HG03039 (cell line): ENCODE results near the gene NCAPH2.

Experiments used
- ATAC-seq: cut with Tn5 transposase; IDR thresholded peaks from one replicate; pipeline ENCODE4 v1.9.1; 2021; ENCODE audit warnings: mild to moderate bottlenecking, moderate library complexity; ENCODE audit not compliant: unreplicated experiment

NCAPH2 gene

DNA sequence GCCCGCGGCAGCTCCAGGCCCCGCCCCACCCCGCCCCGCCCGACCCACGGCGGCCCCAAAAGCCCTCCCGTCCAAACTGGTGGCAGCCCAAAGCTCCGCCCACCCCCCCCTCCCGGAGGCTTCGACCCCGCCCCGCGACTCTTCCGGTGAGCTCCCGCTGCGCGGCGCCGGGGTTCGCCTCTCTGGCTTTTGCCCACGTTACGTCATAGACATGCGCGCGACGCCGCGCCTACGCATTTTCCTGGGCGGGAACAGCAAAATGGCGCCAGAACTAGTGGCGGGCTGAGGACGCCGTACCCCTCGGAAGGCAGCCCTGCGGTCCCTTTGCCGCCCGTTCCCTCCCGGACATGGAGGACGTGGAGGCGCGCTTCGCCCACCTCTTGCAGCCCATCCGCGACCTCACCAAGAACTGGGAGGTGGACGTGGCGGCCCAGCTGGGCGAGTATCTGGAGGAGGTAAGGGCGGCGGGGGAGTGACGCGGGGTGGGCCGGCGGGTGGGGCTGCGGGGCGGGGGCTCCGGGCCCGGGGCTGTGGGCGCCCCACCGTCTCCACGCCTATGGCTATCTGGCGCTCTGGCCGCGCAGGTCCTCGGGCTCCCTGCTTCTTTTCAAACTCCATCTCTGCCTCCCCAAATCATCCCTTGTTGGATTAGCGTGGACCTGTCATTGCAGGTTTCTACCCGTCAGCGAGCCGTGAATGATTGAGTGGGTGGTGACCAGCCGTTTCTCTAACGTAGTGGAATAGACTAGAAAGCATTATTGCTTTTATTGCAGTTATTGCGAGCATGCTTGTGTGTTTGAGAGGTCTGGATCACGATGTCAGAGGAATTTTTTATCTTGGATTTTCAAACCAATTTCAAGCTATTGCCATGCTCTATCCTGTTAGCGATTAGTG lies at the start of gene NCAPH2:
TSS of gene NCAPH2 (plus strand) at position 234 of the 894 bp plus-strand sequence. CDS start at position 348, 114 bp downstream.
- ATAC-seq = peak; percentile 53

DNA sequence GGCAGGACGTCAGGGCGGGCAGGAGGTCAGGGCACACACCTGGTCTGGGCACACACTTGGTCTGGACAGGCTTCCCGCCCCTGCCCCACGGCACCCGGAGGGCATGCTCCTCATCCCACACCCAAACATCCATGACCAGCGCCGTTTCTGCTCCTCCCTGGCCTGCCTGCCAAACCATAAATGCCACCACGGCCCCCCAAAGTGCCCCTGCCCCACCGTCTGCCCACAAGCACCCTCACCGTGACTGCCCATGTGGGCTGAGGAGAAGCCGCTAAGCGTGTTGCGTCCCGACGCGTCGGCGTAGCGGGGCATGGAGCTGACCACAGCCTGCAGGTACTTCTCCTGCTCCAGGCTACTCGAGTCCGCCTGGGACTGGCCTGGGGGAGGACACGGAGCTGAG lies 49.0 kb upstream of the NCAPH2 start:
- ATAC-seq = no peak

DNA sequence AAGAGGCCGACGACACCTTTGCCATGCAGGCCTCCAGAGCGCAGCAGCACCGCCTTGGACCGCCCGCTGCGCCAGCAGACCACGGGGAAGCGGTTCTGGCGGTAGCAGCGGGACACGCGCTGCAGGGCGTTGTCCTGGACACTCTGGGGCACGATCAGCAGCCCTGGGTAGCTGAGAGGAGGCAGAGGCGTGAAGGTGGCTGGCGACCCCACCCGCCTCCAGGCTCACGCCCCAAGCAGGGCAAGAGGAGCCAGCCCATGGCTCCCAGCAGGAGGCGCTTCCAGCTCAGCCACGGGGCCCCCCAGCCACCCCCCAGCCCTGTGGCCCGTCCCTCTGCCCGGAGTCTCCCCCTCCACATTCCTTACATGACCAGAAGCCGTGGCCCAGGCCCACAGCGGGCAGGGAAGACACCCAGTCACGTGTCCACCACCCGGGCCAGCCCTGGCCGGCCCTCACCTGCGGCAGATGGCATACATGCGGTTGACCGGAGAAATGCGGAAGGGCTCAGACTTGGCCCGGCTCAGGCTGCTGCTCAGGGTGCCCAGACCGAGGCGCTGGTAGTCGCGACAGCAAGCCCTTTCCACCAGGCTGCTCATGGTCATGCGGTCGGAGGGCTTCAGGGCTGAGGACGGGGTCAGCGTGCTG lies 48.4 kb upstream of the NCAPH2 start:
- no peak for ATAC-seq

DNA sequence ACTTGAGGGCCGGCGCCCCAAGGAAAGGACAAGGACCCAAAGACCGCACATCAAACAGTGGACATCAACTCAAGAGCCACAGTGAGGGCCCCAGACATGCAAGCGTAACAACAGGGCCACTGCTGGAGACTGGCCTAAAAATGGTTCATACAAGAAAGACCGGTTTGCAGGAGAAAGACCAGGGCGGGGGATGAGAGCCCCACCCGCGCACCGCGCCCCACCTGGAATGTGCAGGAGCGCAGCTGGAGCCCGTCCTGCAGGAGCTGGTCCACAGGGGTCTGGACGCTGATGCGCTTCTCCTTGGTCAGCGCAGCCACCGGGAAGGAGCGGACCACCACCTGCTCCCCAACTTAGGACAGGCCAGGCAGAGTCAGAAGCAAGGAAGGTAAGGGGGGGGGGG lies 47.1 kb upstream of the NCAPH2 start:
- ATAC-seq = no peak

DNA sequence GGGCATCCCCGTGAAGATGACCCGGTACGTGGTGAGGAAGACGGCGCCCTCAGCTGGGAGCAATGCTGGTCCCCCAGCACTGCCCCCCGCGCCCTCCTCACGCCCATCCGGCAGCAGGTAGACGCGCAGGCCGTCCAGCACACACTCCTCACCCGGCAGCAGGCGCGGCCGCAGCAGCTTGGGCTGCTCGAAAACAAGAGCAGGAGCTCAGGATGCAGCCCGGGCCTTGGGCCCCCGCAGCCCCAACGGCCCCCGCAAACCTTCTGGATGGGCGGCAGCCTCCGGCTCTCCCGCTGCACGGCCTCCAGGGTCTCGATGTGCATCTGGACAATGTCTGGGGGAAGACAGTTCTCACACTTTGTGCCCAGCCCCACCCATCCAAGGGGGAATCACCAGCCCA lies 46.5 kb upstream of the NCAPH2 start:
- ATAC-seq = no peak

DNA sequence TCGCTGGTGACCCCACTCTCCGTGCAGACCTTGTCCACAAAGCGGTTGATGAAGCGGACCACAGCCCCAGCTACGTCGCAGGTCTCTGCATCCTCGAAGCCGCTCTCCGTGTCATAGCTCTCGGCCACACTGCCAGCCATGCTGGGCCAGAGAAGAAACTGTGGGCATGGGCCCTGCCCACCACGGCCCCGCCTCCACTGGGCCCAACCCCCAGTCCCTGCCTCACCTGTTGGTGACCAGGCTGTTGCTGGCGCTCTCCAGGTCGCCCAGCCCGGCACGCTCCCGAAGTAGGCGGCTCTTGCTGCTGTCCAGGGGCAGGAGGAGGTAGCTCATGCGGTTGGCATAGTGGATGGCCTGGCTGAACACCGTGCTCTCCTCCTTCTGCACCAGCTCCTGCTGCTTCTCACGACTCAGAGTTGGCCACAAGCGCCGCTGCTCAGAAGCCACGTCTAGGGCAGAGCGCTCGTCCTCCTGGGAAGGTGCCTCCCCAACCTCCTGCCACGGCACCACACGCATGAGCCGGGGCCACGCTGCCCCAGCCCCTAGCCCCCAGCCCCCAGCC lies 46.0 kb upstream of the NCAPH2 start:
- ATAC-seq = no peak

DNA sequence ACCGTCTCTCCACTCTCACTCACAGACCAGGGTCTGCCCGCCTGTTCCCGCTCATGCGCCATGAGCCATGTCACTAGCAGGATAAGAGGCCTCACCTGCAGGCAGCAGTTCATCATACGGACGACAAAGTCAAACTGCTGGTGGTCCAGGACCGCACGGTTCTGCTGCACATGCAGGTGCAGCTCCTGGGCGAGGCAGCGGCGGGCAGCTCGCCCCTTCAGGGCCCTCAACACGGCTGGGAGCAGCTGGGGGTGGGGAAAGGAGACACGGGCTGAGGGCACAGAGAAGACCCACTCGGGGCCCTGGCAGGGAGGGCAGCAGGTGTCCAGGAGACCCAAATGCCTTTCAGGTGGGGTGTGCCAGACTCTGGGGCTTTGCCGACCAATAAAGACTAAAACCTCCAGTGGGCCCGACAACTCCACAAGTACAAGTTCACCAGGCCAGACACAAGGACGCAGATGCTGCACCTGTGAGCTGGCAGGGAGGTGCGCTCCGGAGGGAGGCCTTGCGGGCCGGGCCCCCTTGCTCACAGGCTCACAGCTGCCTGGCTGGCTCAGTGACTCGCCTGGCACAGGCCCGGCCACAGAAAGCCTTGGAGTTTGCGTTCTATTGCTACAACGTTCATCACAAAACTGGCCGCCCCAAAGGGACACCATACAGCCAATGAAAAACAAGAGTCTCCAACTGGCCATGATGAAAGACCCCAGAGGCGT lies 44.7 kb upstream of the NCAPH2 start:
- no peak for ATAC-seq

DNA sequence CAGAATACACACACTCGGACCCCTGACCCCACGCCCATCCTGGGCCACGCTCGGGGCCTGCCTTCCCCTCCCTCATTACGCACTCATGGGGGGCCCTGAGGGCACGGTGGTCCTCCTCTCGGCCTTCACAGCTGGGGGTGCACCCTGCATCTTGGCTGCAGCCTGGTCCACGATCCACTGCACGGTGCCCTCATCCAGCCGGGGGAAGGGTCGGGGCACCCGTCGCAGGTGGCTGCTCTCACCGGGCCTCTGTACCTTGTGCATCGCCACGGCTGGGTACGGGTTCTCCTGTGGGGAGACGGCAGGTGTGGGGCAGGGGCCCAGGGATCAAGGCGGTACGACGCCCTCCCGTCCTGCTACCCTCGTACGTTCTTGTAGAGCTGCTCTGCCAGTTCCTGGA lies 43.6 kb upstream of the NCAPH2 start:
- no peak for ATAC-seq

DNA sequence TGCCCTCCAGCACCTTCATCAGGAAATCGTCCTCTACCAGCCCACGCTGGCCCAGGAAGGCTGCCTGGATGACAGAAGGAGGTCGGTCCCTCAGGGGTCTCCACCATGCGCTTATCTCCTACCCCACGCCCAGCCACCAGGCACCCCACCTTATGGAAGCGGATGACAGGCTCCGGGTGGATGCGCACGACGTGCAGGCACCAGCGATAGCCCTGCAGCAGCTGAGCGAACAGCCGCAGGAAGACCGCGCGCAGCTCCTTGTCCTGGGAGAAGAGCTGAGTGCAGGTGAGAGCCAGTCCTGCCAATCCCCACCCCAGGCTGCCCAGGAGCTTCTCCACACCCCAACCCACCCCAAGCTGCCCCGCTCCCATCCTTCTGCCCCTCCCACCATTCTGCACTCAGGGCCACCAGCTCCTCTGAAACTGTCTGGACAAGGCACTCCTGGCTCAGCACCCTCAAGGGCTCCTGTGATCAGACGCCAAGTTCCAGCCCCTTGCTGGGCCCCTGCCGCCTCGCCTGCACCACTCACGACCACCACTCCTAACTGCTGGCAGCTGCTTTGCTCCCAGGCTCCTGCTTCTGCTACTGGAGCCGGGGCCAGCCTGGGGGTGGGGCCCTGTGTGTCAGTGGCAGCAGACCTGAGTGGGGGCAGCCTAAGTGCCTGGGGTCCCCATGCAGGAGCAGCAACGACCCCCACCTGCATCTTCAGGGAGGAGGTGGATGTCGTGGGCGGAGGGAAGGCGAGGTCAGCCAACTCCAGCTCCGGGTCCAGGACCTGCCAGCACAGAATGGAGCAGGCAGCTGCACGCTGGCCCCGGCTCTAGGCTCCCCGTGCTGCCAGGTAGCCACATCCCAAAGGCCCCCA lies 42.7 kb upstream of the NCAPH2 start:
- ATAC-seq = no peak

DNA sequence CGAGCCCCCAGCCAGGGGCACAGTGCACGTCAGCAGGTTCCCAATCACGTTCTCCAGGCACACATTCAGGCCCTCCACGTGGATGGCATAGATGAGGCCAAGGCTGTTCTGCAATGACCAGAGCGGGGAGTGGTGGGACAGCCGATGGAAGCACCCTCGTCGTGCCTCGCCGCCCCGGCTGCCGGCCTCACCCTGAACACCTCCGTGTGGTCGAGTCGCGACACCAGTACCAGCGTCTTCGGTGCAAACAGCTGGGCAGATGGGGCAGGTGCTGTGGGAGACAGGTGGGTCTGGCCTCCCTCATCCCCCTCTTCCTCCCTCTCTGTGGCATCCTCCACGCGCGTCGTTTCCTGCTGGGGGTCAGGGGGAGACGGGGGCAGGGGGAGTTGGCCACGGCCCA lies 40.7 kb upstream of the NCAPH2 start:
- ATAC-seq = no peak

DNA sequence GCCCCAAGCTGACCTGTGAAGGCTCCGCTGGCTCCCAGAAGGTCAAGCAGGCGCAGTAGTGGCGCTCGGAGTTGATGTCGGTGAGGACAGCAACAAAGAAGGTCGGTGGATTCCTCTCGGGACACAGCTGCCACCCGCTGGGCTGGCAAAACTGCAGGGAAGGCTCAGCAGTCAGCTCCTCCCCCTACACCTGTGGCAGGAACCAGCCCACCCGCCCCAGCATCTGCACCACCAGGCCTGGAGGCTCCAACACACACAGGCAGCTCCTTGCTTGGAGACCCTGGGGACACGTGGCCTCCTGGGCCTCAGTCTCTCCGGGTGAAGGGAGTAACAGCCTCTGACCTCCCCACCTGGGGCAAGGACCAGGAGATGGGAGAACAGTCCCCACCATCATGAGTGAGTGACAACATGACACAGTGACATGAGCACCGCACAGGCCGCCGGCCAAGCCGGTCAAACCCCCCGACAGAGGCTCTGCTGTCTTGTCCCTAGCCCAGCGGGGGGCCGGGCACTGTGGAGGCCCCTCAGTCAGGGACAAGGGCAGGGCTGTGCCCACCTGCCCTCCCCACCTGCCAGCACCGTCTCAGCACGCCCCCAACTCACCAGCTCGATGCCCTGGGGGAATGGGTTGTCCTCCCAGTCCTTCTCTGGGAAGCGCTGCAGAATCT lies 40.1 kb upstream of the NCAPH2 start:
- no peak for ATAC-seq

DNA sequence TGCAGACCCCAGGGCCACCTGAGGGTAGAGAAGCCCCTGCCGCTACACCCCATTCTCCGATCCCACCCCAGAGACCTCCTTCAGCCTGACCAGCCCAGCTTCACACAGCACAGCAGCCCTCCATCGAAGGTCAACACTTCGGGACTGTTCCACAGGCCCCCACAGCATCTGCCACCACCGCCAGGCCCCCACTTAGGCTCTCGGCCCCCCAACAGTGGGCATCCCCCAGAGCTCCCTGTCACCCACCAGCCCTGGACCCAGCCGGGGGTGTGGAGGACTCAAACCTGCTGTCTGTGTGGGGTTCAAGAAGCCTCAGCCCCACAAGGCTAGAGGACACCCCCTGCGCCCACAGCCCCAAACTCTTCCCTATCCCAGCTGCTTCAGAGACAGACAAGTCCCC lies 39.4 kb upstream of the NCAPH2 start:
- ATAC-seq = no peak

DNA sequence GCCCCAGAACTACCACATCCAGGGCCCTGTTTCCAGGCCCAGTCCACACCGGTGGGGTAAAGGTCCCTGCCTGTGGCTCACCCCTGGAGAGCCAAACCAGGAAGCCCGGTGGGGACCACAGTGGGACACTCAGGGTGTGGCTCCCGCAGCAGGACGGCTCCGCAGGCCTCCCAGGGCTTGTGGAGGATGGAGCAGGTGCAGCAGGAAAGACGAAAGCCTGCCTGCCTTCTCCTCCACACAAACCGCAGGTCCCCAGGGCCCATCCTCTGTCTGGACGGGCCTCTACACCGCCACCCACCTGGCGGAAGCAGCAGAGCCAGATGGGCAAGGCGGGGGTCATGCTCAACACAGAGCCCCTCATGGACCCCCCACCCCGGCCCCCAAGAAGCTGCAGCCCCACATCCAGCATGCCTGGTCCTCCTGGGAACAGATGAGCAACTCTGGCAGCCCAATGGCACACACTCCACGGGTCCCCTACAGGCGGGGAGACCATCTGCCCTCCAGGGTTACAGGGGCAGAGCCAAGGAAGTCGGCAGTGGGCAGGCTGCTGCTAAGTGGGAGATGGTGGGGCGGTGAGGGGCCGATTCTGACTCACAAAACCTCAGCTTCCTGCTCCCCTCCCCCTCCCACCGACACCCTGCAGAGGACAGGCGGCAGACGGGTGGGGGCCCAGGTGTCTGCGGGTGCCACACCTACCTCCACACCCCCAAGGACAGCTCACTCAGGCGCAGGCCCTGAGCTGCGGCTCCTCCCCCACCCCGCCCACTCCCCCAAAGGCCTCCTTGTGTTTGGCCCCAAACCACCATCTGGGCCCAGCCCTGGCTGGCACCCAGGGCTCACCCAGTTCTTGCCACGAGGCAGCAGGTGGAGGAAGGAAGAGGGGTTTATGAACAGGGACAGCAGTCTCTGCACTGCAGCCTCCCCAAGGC lies 38.4 kb upstream of the NCAPH2 start:
- ATAC-seq = no peak

DNA sequence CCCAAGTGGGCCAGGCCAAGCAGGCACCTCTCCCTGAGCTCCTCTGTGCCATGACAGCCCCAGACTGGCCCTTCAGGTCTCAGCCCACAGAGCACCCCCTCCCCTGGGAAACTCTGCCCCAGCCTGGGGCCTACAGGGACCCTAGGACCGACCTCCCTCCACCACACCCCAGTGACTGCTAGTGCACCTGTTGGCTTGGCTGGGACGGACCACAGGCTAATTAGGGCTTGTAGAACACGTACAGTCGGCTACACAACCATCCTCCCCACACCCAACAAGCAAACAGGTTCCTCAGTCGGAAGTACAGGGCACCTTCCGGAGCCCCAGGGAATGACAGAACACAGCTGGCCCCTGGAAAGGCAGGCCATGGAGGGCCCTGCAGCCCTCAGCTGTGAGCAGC lies 37.5 kb upstream of the NCAPH2 start:
- ATAC-seq = no peak

DNA sequence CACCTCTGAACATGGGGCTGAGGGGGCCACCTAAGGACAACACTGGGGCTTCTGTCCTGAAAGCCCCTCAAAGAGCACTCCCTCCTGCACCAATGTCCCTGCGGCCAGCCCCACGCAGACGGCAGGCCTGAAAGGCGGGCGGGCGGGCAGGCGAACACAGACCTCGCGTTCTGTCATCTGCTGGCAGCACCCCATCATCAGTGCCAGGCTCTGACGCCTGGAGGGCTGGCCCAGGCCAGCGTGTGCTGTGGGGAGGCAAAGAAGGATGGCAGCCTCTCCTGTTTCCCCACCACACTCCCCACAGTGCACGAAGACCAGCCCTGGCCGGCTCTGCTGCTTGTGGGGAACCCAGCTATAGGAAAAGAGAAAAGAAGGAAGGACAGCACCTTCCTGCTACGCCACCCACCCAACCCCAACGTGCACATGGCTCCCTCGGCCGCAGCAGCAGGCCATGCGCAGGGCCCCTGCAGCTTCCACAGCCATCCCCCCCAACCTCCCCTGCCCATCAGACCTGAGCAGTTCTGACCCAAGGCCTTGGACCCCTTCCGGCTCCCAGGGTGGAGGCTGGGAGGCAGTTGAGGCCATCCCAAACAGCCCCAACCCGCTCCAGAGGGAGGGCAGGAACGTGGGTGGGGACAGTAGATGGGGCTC lies 36.7 kb upstream of the NCAPH2 start:
- ATAC-seq = no peak

DNA sequence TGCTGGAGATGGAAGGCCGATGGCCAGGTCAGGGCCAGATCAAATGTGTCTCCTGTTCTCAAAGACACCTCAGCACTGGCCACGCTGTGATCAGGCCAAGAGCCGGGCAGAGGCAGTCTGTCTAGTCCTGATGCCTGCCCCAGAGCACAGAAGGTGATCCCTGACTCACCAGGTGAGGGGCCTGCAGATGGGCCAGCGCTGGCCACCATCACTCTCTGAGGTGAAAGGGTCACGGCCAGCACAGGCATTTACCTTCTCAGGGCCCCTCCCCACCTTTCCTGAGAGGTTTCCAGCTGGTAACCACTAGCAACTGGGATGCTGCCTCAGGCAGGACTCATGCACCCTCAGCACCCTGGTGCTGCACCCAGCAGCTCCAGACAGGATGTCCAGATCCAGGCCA lies 36.1 kb upstream of the NCAPH2 start:
- no peak for ATAC-seq

DNA sequence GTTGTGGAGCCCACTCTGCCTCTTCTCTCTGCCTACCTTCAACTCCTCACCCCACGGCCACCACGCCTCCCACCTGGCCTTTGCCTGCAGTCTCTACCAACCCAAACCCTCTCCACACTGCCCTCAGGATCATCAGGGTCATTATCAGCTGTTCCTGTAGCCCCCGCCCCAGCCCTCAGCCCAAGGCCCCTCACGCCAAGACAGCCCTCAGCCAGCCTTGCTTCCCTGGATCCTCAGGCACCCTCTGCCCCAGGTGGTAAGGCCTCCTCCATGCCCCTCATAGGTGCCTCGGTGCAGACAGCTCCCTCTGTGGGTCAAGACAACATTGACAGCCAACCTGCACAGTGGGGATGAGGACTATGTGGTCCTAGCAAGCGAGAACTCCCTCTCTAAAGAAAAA lies 34.9 kb upstream of the NCAPH2 start:
- no peak for ATAC-seq
